Stimulated activated naive CD8-positive, alpha-beta T cell treated with anti-CD3 and anti-CD28 coated beads, Interleukin-15, Interleukin-2, amounts not matched to agents 100 ng/mL and 50 ng/mL, for 24 hours (primary cell): ENCODE results near the gene MAP7D3.

Experiments used
- H3K27ac Mint-ChIP-seq: one replicate; pipeline ENCODE4 v1.8.0; 2021; ENCODE audit warnings: mild to moderate bottlenecking, mixed read lengths
- H3K27me3 Mint-ChIP-seq: one replicate; pipeline ENCODE4 v1.8.0; 2021; ENCODE audit warnings: mixed read lengths
- H3K36me3 Mint-ChIP-seq: one replicate; pipeline ENCODE4 v1.8.0; 2021; ENCODE audit warnings: low read depth, mixed read lengths
- H3K4me1 Mint-ChIP-seq: one replicate; pipeline ENCODE4 v1.8.0; 2021; ENCODE audit warnings: low read depth, mixed read lengths
- H3K4me3 Mint-ChIP-seq: one replicate; pipeline ENCODE4 v1.8.0; 2021; ENCODE audit warnings: mild to moderate bottlenecking, mixed read lengths
- H3K9me3 Mint-ChIP-seq: one replicate; pipeline ENCODE4 v1.8.0; 2021; ENCODE audit warnings: mixed read lengths

The MAP7D3 gene

DNA sequence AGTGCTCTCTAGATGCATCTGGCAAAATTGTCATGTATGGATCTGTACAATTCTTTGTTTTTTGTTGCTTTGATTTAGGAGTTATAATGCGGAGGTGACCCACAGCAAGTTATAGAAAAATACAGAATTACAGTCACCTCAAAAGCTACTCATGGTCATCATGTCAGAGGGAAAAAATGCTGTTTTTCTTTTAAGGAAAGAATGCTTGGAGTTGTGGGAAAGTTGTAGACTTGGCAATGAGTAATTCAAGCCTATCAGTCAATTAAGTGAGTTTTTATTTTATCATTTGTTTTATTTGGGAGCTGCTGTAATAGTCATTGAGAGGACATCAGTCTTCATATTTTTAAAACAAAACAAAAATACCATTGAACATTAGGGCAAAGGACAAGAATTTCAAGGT is 87.5 kb downstream of the MAP7D3 start:
- Mint-ChIP-seq H3K36me3 (no peaks in the 10 kb centered on the region), H3K4me1 (no peaks in the 10 kb centered on the region), H3K4me3 (no peak overlapping the region), H3K9me3 (no peaks in the 10 kb centered on the region), H3K27ac (no peak overlapping the region), H3K27me3 (no peaks in the 10 kb centered on the region)
